Medulla oblongata (tissue), 1 donor: ENCODE results near the gene MYLK.
A peak's percentile ranks its signal among the peaks of the same experiment; 100 is the strongest.
"Not testable (repeated sequence)": the region's sequence is repeated elsewhere in the genome, so short reads cannot be mapped to it uniquely, and the experiment has no call there.

Source experiments
- DNase-seq: peaks from one replicate; pipeline ENCODE4 v3.0.0-alpha.2; 2015; ENCODE audit errors: extremely low spot score

MYLK gene

GRCh38 chr3:123627673-123628670, 256.2 kb downstream of the MYLK start:
- DNase-seq: no peak

GRCh38 chr3:123626881-123627280, 257.3 kb downstream of the MYLK start:
- DNase-seq: no peak

GRCh38 chr3:123624302-123624701, 259.8 kb downstream of the MYLK start:
- no peak for DNase-seq

- no peak for DNase-seq
Observed at GRCh38 chr3:123623346-123623880, 260.7 kb downstream of the MYLK start.

- no peak for DNase-seq
Observed at GRCh38 chr3:123622766-123623165, 261.4 kb downstream of the MYLK start.

GRCh38 chr3:123621850-123622189, 262.3 kb downstream of the MYLK start:
- DNase-seq: no peak

GRCh38 chr3:123621186-123621849, 262.8 kb downstream of the MYLK start:
- DNase-seq: peak; percentile 39

- peak; percentile 88 for DNase-seq
Observed at GRCh38 chr3:123620343-123620742, 263.8 kb downstream of the MYLK start.

GRCh38 chr3:123618768-123619484, 265.2 kb downstream of the MYLK start:
- peak; percentile 92 for DNase-seq

GRCh38 chr3:123618076-123618708, 265.9 kb downstream of the MYLK start:
- no peak for DNase-seq

GRCh38 chr3:123616593-123616992, 267.5 kb downstream of the MYLK start:
- no peak for DNase-seq

- DNase-seq: no peak
Observed at GRCh38 chr3:123613543-123613942, 270.6 kb downstream of the MYLK start.

- not testable (repeated sequence) for DNase-seq
Observed at GRCh38 chr3:123611674-123612073, 272.5 kb downstream of the MYLK start.

- no peak for DNase-seq
Observed at GRCh38 chr3:123611082-123611481, 273.1 kb downstream of the MYLK start.

- DNase-seq: no peak
Observed at GRCh38 chr3:123610331-123610730, 273.8 kb downstream of the MYLK start.

GRCh38 chr3:123609063-123609462, 275.1 kb downstream of the MYLK start:
- no peak for DNase-seq

- DNase-seq: no peak
Observed at GRCh38 chr3:123608263-123608937, 275.7 kb downstream of the MYLK start.

GRCh38 chr3:123606527-123606926, 277.6 kb downstream of the MYLK start:
- DNase-seq: no peak

- no peak for DNase-seq
Observed at GRCh38 chr3:123605789-123606234, 278.3 kb downstream of the MYLK start.

GRCh38 chr3:123603153-123603552, 281.0 kb downstream of the MYLK start:
- DNase-seq: not testable (repeated sequence)

- DNase-seq: no peak
Observed at GRCh38 chr3:123602325-123602724, 281.8 kb downstream of the MYLK start.
